GM19035 (cell line): ENCODE results near the gene NEO1.

Source experiments
- ATAC-seq: cut with Tn5 transposase; IDR thresholded peaks from one replicate; pipeline ENCODE4 v1.9.1; 2021; ENCODE audit not compliant: unreplicated experiment

NEO1 gene

GRCh38 chr15:73326157-73326556, 273.9 kb downstream of the NEO1 start:
- no peak for ATAC-seq

GRCh38 chr15:73328149-73328820, 276.0 kb downstream of the NEO1 start:
- no peak for ATAC-seq

- ATAC-seq = no peak
These were observed 276.7 kb downstream of the NEO1 start for GRCh38 chr15:73328981-73329380.

- ATAC-seq = no peak
These were observed 277.4 kb downstream of the NEO1 start for GRCh38 chr15:73329501-73330200.

GRCh38 chr15:73330206-73331051, 278.2 kb downstream of the NEO1 start:
- no peak for ATAC-seq

- no peak for ATAC-seq
These were observed 279.2 kb downstream of the NEO1 start for GRCh38 chr15:73331501-73331900.

GRCh38 chr15:73331991-73332925, 280.0 kb downstream of the NEO1 start:
- no peak for ATAC-seq

GRCh38 chr15:73333001-73333400, 280.7 kb downstream of the NEO1 start:
- ATAC-seq = no peak

GRCh38 chr15:73334086-73334485, 281.8 kb downstream of the NEO1 start:
- no peak for ATAC-seq

- ATAC-seq = no peak
These were observed 282.8 kb downstream of the NEO1 start for GRCh38 chr15:73335026-73335425.

- no peak for ATAC-seq
These were observed 283.2 kb downstream of the NEO1 start for GRCh38 chr15:73335471-73335870.

GRCh38 chr15:73336756-73337155, 284.5 kb downstream of the NEO1 start:
- ATAC-seq = no peak

- no peak for ATAC-seq
These were observed 284.9 kb downstream of the NEO1 start for GRCh38 chr15:73337187-73337586.

GRCh38 chr15:73338058-73338457, 285.8 kb downstream of the NEO1 start:
- ATAC-seq = no peak

- no peak for ATAC-seq
These were observed 286.5 kb downstream of the NEO1 start for GRCh38 chr15:73338606-73339374.

- ATAC-seq = no peak
These were observed 288.4 kb downstream of the NEO1 start for GRCh38 chr15:73340502-73341192.

GRCh38 chr15:73341886-73342600, 289.8 kb downstream of the NEO1 start:
- no peak for ATAC-seq

- no peak for ATAC-seq
These were observed 291.8 kb downstream of the NEO1 start for GRCh38 chr15:73344056-73344455.

- ATAC-seq = no peak
These were observed 293.4 kb downstream of the NEO1 start for GRCh38 chr15:73345658-73346057.
